WTC11 (cell line): ENCODE measurements around the gene ANP32E.

Source experiments
- CREB1 ChIP-seq: sonication (generic); formaldehyde crosslinking; IDR thresholded peaks from 2 replicates; pipeline ENCODE4 v1.8.0; 2023; ENCODE audit warnings: mild to moderate bottlenecking, missing genetic modification reagents
- GABPB1 ChIP-seq: sonication (generic); formaldehyde crosslinking; IDR thresholded peaks from 2 replicates; pipeline ENCODE4 v1.8.1; 2023; ENCODE audit warnings: mild to moderate bottlenecking, missing genetic modification reagents
- NR2C2 ChIP-seq: sonication (generic); formaldehyde crosslinking; IDR thresholded peaks from 2 replicates; pipeline ENCODE4 v1.8.0; 2022; ENCODE audit warnings: mild to moderate bottlenecking, missing genetic modification reagents
- NR3C1 ChIP-seq: sonication (generic); formaldehyde crosslinking; conservative IDR thresholded peaks from 2 replicates; pipeline ENCODE4 v1.8.1; 2023; ENCODE audit warnings: low read depth, mild to moderate bottlenecking, missing genetic modification reagents
- SMAD3 ChIP-seq: sonication (generic); formaldehyde crosslinking; IDR thresholded peaks from 2 replicates; pipeline ENCODE4 v1.8.0; 2022; ENCODE audit warnings: missing genetic modification reagents, mild to moderate bottlenecking, borderline replicate concordance
- SOX15 ChIP-seq: fragments of 250-450 bp; sonication (Bioruptor Pico); IDR thresholded peaks from 2 replicates; pipeline ENCODE4 v1.9.0; 2021; ENCODE audit warnings: mild to moderate bottlenecking
- SP1 ChIP-seq: sonication (generic); formaldehyde crosslinking; conservative IDR thresholded peaks from 2 replicates; pipeline ENCODE4 v1.8.1; 2022; ENCODE audit warnings: missing genetic modification reagents
- TEAD4 ChIP-seq: sonication (generic); formaldehyde crosslinking; IDR thresholded peaks from 2 replicates; pipeline ENCODE4 v1.8.0; 2022; ENCODE audit warnings: mild to moderate bottlenecking, missing genetic modification reagents
- ZNF219 ChIP-seq: sonication (generic); formaldehyde crosslinking; IDR thresholded peaks from 2 replicates; pipeline ENCODE4 v1.8.0; 2023; ENCODE audit warnings: missing genetic modification reagents, mild to moderate bottlenecking, borderline replicate concordance
- ZNF232 ChIP-seq: sonication (generic); formaldehyde crosslinking; IDR thresholded peaks from 2 replicates; pipeline ENCODE4 v1.8.0; 2022; ENCODE audit warnings: mild to moderate bottlenecking, missing genetic modification reagents
- TF ChIP-seq, protein P1 (sequence below): fragments of 200-600 bp; IDR thresholded peaks from 2 replicates; pipeline ENCODE4 v1.8.0; 2022; ENCODE audit warnings: antibody characterized with exemption
- TF ChIP-seq, protein P2 (sequence below): sonication (generic); formaldehyde crosslinking; IDR thresholded peaks from 2 replicates; pipeline ENCODE4 v1.8.0; 2022; ENCODE audit warnings: mild to moderate bottlenecking, missing genetic modification reagents
- TF ChIP-seq, protein P3 (sequence below): sonication (generic); formaldehyde crosslinking; IDR thresholded peaks from 2 replicates; pipeline ENCODE4 v1.8.1; 2022; ENCODE audit warnings: low read depth, mild to moderate bottlenecking, moderate library complexity, missing genetic modification reagents, borderline replicate concordance
- TF ChIP-seq, protein P4 (sequence below): sonication (generic); formaldehyde crosslinking; IDR thresholded peaks from 2 replicates; pipeline ENCODE4 v1.8.1; 2022; ENCODE audit warnings: missing genetic modification reagents, borderline replicate concordance

DNA sequence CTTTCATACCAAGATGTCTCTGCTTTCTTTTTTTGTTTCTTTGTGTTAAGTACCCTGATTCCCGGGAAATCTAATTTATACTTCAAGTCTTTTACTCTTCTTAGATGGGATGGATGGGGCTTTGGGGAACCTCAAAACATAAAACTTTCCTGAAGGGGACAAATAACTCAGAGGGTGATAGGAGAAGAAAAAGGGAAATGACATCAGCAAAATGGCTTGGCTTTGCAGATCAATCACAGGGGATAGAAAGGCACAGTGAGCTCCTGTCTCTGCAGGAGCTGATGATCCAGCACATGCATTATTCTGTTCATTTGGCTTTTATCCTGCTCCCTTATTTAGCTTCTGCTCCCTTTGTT lies 20.3 kb upstream of the ANP32E start:
- TF ChIP-seq, protein P1, sequence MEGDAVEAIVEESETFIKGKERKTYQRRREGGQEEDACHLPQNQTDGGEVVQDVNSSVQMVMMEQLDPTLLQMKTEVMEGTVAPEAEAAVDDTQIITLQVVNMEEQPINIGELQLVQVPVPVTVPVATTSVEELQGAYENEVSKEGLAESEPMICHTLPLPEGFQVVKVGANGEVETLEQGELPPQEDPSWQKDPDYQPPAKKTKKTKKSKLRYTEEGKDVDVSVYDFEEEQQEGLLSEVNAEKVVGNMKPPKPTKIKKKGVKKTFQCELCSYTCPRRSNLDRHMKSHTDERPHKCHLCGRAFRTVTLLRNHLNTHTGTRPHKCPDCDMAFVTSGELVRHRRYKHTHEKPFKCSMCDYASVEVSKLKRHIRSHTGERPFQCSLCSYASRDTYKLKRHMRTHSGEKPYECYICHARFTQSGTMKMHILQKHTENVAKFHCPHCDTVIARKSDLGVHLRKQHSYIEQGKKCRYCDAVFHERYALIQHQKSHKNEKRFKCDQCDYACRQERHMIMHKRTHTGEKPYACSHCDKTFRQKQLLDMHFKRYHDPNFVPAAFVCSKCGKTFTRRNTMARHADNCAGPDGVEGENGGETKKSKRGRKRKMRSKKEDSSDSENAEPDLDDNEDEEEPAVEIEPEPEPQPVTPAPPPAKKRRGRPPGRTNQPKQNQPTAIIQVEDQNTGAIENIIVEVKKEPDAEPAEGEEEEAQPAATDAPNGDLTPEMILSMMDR, result no peak
- no peak for TF ChIP-seq ZNF219 (CRISPR knock-in tag)
- no peak for TF ChIP-seq CREB1 (CRISPR knock-in tag)
- no peak for TF ChIP-seq ZNF232 (CRISPR knock-in tag)
- TF ChIP-seq, protein P2, sequence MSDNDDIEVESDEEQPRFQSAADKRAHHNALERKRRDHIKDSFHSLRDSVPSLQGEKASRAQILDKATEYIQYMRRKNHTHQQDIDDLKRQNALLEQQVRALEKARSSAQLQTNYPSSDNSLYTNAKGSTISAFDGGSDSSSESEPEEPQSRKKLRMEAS, result no peak
- TF ChIP-seq, protein P3, sequence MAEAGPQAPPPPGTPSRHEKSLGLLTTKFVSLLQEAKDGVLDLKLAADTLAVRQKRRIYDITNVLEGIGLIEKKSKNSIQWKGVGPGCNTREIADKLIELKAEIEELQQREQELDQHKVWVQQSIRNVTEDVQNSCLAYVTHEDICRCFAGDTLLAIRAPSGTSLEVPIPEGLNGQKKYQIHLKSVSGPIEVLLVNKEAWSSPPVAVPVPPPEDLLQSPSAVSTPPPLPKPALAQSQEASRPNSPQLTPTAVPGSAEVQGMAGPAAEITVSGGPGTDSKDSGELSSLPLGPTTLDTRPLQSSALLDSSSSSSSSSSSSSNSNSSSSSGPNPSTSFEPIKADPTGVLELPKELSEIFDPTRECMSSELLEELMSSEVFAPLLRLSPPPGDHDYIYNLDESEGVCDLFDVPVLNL (CRISPR knock-in tag), result no peak
- TF ChIP-seq GABPB1, result no peak
- TF ChIP-seq NR2C2 (CRISPR knock-in tag), result no peak
- TF ChIP-seq, protein P4, sequence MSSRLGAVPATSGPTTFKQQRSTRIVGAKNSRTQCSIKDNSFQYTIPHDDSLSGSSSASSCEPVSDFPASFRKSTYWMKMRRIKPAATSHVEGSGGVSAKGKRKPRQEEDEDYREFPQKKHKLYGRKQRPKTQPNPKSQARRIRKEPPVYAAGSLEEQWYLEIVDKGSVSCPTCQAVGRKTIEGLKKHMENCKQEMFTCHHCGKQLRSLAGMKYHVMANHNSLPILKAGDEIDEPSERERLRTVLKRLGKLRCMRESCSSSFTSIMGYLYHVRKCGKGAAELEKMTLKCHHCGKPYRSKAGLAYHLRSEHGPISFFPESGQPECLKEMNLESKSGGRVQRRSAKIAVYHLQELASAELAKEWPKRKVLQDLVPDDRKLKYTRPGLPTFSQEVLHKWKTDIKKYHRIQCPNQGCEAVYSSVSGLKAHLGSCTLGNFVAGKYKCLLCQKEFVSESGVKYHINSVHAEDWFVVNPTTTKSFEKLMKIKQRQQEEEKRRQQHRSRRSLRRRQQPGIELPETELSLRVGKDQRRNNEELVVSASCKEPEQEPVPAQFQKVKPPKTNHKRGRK (CRISPR knock-in tag), result no peak
- no peak for TF ChIP-seq SP1 (CRISPR knock-in tag)
- no peak for TF ChIP-seq TEAD4 (CRISPR knock-in tag)
- TF ChIP-seq SMAD3 (CRISPR knock-in tag), result no peak
- TF ChIP-seq NR3C1 (CRISPR knock-in tag), result no peak
- no peak for TF ChIP-seq SOX15 (CRISPR knock-in tag)
